GM12801 (cell line): ENCODE results near the gene IQCN.

Experiments used
- TF ChIP-seq, protein P1 (sequence below): IDR thresholded peaks from one replicate; pipeline ENCODE4 v1.5.1; 2011; ENCODE audit warnings: control low read depth; ENCODE audit not compliant: insufficient read length; ENCODE audit errors: extremely low read depth

IQCN gene, protein sequence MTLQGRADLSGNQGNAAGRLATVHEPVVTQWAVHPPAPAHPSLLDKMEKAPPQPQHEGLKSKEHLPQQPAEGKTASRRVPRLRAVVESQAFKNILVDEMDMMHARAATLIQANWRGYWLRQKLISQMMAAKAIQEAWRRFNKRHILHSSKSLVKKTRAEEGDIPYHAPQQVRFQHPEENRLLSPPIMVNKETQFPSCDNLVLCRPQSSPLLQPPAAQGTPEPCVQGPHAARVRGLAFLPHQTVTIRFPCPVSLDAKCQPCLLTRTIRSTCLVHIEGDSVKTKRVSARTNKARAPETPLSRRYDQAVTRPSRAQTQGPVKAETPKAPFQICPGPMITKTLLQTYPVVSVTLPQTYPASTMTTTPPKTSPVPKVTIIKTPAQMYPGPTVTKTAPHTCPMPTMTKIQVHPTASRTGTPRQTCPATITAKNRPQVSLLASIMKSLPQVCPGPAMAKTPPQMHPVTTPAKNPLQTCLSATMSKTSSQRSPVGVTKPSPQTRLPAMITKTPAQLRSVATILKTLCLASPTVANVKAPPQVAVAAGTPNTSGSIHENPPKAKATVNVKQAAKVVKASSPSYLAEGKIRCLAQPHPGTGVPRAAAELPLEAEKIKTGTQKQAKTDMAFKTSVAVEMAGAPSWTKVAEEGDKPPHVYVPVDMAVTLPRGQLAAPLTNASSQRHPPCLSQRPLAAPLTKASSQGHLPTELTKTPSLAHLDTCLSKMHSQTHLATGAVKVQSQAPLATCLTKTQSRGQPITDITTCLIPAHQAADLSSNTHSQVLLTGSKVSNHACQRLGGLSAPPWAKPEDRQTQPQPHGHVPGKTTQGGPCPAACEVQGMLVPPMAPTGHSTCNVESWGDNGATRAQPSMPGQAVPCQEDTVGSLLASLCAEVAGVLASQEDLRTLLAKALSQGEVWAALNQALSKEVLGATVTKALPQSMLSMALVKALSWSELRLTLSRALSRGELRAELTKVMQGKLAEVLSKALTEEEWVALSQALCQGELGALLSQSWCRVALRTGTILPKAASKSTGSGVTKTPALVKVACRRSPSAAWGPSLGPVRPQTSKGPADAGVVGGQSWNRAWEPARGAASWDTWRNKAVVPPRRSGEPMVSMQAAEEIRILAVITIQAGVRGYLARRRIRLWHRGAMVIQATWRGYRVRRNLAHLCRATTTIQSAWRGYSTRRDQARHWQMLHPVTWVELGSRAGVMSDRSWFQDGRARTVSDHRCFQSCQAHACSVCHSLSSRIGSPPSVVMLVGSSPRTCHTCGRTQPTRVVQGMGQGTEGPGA (N-terminal part only)

DNA sequence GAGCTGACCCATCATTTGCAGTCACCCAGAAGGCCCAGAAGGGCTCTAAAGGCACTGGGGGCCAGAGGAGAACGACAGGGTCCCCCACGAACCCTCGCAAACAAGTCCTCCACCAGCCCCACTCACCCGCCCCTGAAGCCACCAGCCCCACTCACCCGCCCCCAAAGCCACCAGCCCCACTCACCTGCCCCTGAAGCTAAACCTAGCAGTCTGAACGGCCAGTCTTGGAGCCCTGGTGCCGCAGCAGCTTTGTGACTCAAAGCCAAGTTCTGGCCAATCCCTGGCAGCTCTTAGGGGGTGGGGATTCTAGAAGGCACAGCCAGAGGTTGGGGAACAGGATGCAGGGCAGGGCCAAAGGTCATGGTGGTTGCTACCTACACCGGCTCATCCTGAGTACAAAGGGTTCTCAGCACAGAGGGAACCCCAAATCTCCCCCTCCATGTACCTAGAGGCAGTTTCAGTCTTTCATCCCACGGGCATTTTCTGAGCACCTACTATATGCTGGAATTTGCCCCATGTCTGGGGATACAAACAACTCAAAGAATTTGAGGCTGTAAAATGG lies at the start of gene IQCN:
IQCN (minus strand) TSS at position 234 of the 562 bp plus-strand sequence. CDS start 4,974 bp downstream, outside the sequence.
- TF ChIP-seq, protein P1, sequence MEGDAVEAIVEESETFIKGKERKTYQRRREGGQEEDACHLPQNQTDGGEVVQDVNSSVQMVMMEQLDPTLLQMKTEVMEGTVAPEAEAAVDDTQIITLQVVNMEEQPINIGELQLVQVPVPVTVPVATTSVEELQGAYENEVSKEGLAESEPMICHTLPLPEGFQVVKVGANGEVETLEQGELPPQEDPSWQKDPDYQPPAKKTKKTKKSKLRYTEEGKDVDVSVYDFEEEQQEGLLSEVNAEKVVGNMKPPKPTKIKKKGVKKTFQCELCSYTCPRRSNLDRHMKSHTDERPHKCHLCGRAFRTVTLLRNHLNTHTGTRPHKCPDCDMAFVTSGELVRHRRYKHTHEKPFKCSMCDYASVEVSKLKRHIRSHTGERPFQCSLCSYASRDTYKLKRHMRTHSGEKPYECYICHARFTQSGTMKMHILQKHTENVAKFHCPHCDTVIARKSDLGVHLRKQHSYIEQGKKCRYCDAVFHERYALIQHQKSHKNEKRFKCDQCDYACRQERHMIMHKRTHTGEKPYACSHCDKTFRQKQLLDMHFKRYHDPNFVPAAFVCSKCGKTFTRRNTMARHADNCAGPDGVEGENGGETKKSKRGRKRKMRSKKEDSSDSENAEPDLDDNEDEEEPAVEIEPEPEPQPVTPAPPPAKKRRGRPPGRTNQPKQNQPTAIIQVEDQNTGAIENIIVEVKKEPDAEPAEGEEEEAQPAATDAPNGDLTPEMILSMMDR, result no peak

DNA sequence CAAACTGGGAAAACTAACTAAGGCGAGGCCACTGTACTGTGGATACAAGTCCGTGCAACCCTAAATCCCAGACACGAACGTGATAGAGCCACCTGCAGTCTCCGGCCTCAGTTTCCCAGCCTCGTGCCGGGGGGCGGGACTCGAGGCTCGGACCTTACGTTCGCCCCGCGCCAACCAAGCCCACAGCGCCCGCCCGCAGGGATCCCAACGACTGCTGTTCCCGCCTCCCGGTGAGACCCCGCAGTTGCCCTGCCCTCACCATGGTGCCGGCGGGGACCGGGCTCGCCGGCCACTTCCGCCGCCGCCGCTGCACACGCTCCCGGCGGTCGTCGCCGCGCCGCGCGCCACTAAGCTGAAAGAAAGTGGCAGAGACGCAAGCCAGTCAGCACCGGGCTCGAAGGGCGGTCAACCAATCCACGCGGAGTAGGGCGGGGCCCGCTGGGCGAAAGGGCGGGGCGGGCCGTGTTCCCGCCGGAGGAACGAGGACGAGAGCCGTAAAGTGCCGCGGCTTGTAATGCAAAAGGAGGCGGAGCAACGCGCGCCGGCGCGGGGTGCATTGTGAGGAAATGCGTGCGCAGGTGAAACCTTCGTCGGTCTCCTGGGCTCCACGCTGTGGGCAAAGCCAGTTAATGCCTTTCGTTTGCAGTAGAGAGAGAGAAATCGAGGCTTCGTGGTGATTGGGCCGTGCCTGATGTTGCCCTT lies 48.7 kb upstream of the IQCN start, which contains the start of gene LSM4:
LSM4 (minus strand) TSS at position 318 of the 702 bp plus-strand sequence; CDS start at position 262, 56 bp downstream.
- TF ChIP-seq, protein P1, result no peak

DNA sequence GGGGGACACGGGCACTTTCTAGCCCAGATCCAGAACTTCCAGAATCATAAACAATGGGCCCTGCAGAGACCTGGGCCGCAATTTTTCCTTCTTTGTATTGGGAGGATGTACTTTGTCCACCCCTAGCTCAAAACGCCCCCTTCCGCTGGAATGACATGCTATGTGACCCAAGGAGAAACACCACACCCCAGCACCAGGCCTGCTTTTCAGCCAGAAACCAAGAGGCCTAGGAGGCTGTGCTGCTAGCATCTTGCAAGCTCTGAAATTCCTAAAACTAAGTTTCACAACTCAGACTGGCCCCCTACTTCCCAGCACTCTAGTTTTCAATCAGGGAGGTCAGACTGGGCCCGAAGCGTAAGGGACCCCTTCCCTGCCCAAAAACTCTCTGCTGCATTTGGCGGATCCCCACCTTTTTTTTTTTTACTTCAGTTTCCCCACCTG lies 48.1 kb upstream of the IQCN start:
- TF ChIP-seq, protein P1, result no peak

DNA sequence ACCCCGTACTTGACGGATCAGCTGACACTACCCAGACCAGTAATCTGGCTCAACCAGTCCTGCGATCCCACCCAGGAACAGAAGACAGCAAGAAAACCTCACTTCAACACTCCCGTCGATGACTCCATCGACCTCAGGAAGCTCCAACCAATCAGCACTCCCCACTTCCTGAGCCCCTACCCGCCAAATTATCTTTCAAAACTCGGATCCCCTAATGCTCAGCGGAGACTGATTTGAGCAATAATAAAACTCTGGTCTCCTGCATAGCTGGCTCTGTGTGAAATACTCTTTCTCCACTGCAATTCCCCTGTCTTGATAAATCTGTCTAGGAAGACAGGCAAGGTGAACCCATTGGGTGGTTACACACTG lies 47.5 kb upstream of the IQCN start:
- TF ChIP-seq, protein P1, result no peak

DNA sequence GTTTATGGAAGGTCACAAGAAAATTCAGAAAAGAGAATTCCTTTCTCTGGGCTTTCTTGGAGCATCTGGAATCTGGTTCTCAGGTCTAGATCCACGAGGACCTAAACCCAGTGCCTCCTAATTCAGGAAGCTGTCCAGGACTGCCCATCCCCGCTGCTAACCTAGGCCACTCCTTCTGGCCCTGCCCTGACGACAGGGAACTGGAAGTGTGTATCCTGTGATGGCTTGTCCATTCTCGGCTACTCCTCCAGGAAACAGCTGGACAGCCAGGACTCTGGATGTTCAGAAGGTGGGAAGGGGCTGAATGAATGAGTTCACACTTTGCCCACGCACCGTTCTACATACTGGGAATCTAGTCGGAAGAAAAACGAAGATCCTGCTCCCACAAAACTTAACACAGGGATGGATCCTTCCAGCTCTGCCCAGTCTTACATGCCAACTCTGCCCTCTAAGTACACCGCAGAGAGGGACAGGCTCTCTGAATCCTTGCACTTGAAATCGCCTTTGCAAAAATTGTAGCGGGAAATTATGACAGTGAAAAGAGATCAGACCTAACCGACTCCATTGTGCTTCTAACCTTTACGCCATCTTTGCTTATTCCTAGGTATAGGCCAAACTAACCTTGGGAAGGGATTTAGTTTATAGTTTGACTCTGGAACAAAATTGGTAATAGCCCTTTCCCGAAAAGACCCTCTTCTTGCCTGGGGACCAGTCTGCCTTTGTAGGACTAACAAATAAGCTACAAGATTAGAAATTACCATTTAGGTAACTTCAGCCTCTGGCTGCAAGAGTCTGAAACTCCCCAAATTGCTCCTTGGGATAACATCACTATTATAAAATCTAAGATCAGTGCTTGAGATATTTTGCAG lies 46.8 kb upstream of the IQCN start:
- TF ChIP-seq, protein P1, result no peak

DNA sequence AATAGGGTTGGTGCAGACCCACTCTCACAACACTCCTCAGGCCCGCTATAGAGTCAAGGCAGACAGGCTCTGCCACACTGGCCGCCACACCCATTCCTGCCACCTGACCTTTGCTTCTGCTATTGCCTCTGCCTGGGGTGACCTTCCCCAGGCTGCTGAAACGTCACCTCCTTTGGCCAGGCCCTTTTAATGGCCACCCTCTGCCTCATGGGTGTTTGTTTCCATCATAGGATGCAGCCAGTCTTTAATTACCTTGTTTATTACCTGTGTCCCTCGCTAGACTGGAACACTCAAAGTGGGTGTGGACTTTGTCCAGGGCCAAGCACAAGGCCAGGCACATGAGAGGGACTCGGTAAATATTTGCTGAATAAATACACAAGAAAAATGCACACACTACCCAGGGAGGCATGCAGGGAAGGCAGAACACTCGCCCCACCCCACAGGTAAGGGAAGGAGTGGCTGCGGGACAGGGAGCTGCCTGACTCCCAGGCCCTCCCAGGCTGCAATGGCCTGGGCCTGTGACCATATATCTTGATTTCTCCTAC lies 45.4 kb upstream of the IQCN start:
- TF ChIP-seq, protein P1, result no peak
